ENCODE results near the gene RNF168.
"Not testable (repeated sequence)": the region's sequence is repeated elsewhere in the genome, so short reads cannot be mapped to it uniquely, and the experiment has no call there.

The RNF168 gene, protein sequence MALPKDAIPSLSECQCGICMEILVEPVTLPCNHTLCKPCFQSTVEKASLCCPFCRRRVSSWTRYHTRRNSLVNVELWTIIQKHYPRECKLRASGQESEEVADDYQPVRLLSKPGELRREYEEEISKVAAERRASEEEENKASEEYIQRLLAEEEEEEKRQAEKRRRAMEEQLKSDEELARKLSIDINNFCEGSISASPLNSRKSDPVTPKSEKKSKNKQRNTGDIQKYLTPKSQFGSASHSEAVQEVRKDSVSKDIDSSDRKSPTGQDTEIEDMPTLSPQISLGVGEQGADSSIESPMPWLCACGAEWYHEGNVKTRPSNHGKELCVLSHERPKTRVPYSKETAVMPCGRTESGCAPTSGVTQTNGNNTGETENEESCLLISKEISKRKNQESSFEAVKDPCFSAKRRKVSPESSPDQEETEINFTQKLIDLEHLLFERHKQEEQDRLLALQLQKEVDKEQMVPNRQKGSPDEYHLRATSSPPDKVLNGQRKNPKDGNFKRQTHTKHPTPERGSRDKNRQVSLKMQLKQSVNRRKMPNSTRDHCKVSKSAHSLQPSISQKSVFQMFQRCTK

DNA sequence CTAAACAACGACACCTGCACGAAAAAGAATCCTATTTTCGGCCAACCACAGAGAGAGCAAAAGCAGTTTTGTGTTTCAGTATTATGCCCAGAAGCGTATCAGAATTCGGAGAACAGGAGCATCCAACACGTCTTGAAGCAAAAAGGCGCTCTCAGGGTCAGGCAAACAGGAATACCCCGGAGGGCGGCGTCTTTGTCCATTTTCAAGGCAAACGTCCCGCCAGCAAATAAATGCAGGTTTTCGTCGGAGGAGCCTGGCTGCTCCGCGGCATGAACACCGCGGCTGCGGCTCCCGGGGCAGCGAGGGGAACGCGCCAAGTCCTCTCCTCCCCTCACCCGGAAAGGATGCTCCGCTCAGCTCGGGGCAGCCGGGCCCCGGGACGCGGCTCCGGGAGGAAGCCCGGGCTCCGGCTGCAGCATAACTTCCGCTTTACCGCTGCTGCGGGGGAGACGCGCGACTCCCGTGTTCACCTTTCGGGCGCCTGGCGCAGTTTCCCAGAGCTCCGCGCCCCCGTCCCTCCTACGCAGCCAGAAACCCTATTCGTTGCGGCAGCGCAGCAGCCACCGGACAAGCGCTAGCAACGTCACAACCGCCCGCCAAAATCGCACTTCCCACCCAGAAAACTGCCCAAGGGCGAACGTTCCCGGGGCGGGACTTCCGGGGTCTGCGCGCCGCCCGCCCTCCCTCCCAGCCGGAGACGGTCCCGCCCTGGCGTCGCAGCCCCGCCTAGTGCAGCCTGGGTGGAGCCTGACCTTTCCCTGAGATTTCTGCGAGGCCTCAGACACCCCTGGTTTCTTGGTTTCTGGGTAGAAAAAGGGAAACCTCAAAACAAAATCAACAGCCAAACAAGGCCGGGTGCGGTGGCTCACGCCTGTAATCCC is at the start of gene RNF168:
Gene RNF168 (minus strand): TSS at position 573 of the 881 bp plus-strand sequence. CDS start 595 bp downstream, outside the sequence.
- DNase-seq, result peak; percentile 98

DNA sequence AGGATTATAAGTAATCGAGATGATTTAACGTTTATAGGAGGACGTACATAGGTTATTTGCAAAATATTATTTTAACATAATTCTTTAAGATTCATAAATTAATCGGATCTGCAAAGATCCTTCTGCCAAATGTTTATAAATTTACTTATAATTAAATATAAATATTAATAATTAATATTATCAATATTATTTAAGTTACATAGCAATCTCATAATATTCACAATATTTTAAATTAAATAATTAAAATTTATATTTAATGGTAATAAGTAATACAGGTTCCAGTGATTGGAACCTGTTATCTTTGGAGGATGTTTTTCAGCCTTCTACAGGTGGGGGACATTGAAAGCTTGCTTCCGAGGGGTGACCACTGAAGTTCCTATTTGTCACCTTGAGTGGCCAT is 48.7 kb upstream of the RNF168 start:
- DNase-seq, result no peak

DNA sequence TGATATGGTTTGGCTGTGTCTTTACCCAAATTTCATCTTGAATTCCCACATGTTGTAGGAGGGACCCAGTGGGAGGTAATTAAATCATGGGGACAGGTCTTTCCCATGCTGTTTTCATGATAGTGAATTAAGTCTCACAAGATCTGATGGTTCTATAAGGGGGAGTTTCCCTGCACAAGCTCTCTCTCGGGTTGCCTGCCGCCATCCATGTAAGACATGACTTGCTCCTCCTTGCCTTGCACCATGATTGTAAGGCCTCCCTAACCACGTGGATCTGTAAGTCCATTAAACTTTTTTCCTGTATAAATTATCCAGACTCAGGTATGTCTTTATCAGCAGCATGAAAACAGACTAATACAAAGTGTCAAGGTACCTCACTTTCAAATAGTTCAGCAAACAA is 46.6 kb upstream of the RNF168 start:
- not testable (repeated sequence) for DNase-seq

DNA sequence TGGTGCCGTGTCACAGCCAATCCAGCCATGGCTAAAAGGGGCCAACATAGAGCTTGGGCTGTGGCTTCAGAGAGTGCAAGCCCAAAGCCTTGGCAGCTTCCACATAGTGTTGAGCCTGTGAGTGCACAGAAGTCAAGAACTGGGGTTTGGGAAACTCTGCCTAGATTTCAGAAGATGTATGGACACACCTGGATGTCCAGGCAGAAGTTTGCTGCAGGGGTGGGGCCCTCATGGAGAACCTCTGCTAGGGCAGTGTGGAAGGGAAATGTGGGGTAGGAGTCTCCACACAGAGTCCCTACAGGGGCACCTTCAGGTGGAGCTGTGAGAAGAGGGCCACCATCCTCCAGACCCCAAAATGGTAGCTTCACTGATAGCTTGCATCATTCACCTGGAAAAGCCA is 45.7 kb upstream of the RNF168 start:
- DNase-seq, result not testable (repeated sequence)

- no peak for DNase-seq
Observed at GRCh38 chr3:196547067-196547466, 43.5 kb upstream of the RNF168 start.

DNA sequence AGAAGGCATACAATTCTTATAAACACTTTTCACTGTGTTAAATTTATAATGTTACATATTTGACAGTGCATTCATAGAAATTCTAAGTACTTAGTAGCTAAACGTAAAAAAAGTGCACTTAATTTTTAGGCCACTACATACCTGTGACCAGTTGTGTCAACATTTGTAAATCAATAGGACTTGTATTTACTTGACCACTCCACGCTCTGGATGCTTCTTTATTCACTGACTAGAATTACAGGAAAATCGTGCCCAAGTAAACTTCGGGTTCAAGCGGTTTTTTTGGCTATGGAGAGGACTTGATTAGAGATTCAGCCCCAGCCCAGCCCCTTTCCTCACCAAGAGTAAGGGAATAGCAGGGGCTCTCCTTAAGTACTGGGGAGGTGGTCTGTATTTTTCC is 43.0 kb upstream of the RNF168 start:
- no peak for DNase-seq

- DNase-seq, result no peak
Observed at GRCh38 chr3:196544491-196544992, 41.0 kb upstream of the RNF168 start.

GRCh38 chr3:196541684-196542445 is 38.3 kb upstream of the RNF168 start:
- DNase-seq, result no peak

DNA sequence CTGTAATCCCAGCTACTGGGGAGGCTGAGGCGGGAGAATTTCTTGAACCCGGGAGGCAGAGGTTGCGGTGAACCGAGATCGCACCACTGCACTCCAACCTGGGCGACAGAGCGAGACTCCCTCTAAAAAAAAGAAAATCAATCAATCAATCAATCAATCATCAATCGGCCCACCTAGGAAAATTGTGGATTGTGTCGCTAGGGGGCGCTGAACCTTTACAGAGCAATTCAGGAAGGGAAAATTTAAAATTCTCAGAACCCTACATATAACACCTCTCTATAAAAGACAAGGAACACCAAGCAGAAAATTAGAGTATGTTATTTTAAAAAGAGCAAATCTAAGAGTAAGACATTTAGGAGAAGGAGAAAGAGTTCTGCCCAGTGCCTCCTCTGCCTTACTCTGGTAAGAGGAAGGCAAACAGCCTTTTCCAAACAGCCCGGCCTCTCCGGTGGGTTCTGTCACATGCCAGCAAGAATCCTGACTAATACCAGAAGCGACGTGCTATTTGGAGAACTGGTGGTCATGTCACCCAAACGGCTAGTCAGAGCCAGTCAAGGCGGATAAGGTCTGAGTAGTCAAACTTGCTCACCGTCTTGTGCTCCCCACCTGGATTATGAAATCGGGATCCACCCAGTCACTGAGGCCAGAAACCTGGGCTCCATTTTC is 33.9 kb upstream of the RNF168 start:
- peak; percentile 22 for DNase-seq

GRCh38 chr3:196533260-196533681 is 29.7 kb upstream of the RNF168 start:
- DNase-seq, result no peak

DNA sequence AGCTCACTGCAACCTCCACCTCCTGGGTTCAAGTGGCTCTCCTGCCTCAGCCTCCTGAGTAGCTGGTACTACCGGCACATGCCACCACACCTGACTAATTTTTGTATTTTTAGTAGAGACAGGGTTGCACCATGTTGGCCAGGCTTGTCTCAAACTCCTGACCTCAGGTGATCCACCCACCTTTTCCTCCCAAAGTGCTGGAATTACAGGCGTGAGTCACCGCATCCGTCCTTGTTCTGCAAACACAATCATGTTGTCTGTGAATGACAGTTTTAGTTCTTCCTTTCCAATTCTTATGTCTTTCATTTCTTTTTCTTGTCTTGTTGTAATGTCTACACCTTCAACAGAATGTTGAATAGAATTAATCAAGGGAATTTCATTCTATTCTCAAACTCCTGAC is 27.9 kb upstream of the RNF168 start:
- DNase-seq, result no peak

GRCh38 chr3:196528639-196529233 is 25.2 kb upstream of the RNF168 start:
- DNase-seq, result peak; percentile 69

GRCh38 chr3:196525141-196525540 is 21.6 kb upstream of the RNF168 start:
- no peak for DNase-seq

GRCh38 chr3:196524527-196524926 is 21.0 kb upstream of the RNF168 start:
- no peak for DNase-seq

DNA sequence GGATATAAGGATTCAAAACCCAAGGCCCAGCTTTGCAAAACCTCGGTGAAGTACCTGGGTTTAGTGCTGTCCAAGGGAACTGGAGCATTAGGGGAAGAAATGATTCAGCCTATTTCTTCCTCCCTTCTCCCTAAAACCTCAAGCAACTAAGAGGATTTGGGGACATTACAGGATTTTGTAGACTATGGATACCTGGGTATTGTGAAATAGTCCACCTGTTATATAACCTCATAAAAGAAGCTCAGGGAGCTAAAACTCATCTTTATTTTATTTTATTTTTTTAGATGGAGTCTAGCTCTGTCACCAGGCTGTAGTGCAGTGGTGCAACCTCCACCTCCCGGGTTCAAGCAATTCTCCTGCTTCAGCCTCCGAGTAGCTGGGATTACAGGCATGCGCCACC is 20.3 kb upstream of the RNF168 start:
- DNase-seq, result no peak

DNA sequence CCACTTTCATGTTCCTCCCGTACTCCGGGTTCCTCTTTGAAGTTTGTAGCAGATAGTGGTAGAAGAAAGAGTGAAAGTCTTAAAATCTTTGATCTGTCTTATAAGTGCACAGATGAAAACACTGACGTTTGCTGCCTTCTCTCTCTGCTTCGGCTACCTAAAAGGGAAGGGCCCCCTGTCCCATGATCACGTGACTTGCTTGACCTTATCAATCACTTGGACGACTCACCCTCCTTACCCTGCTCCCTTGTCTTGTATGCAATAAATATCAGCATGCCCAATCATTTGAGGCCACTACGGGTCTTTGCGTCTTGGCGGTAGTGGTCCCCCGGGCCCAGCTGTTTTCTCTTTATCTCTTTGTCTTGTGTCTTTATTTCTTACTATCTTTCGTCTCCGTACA is 17.7 kb upstream of the RNF168 start:
- DNase-seq, result not testable (repeated sequence)

GRCh38 chr3:196519718-196520082 is 16.1 kb upstream of the RNF168 start:
- DNase-seq, result no peak

DNA sequence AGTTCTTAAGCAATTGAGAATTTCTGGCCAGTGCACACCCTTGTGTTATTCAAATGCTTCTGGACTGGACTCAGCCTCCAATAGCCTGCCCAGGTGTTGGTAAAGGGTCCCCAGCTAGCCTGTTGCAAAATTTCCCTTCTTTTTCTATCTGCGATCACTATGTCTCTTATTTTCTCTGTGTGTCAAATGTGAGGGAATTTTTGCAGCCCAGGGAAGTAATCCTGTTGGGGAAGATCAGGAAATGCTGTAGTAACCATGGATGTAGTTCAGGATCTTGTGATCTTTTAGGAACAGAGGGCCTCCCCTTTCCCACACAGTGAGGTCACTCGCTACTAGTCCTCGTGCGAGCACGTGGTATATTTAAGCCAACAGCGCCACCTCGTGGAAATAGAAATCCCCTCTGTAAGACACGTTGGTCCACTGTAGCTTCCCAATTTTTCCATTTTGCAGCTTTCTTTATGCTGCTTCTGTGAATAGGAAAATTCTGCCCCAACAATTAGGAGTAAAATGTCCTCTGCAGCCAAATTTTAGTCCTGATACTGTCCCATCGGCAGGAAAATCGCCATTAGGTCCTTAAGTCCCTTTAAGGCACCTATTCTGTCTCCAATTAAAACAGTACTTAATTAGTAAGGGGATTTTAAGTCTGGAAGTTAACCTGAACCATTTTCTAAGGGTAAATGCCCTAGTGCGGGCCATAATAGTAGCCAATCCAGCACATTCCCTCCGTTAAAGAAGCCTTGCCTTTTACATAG is 15.6 kb upstream of the RNF168 start:
- DNase-seq, result peak; percentile 28

- no peak for DNase-seq
Observed at GRCh38 chr3:196517919-196518318, 14.4 kb upstream of the RNF168 start.

- DNase-seq, result no peak
Observed at GRCh38 chr3:196517162-196517800, 13.7 kb upstream of the RNF168 start.
